Activated CD4-positive, alpha-beta T cell treated with anti-CD3 and anti-CD28 coated beads, Interleukin-2, amount 50 U/mL, for 4 hours (primary cell): ENCODE results near the gene HNF1A.
"Not testable (repeated sequence)": the region's sequence is repeated elsewhere in the genome, so short reads cannot be mapped to it uniquely, and the experiment has no call there.

Experiments
- DNase-seq, 2 experiments: peaks; one replicate each; pipeline ENCODE4 v3.0.0-alpha.2; 2020

Gene HNF1A

DNA sequence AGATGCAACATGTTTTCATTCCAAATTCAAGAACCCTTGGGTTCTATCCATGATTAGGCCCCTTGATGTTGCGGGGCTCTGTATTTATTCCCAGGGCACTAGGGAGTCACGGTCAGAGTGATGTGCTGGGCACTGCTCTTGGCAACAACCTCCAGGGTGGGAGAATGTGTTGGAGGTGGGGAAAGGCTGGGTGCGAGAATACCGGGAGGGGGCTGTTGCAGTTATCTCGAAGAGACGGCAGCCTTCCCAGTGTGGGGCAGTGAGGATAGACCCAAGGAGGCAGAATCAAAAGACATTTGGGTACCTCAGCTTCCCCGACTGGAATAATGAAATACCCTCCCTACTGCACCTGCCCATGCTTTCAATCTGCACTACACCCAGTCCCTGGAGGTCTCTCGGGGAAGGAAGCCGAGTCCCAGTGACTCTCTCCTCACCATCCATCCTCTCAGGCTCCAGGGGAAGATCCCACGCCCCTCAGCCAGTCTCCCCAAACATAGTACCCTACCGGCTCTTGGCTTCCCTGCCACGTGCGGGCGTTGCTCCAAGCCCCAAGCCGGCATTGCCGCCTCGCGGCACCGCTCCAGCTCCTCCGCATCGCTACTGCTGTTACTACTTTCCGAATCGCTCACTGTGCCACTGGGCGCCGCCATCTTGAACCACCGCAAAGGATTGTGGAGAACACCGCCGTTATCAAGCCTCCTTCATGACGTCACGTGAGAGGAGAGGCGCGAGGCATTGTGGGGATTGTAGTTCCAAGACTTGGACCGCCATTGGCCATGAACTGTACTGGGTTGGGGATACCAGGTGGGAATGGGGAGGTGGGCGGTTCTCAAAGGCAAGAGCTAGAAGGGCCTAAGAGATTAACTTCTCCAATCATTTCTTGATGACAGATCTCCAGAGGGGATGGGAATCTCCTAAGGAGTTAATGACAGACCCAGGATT lies 37.8 kb downstream of the HNF1A start, which contains the start of gene C12orf43:
Gene C12orf43, minus strand, starts transcription at position 663 of the 942 bp plus-strand sequence. Its CDS starts 13 bp downstream, at position 650.
- peak; percentile 91 to 93 for DNase-seq

DNA sequence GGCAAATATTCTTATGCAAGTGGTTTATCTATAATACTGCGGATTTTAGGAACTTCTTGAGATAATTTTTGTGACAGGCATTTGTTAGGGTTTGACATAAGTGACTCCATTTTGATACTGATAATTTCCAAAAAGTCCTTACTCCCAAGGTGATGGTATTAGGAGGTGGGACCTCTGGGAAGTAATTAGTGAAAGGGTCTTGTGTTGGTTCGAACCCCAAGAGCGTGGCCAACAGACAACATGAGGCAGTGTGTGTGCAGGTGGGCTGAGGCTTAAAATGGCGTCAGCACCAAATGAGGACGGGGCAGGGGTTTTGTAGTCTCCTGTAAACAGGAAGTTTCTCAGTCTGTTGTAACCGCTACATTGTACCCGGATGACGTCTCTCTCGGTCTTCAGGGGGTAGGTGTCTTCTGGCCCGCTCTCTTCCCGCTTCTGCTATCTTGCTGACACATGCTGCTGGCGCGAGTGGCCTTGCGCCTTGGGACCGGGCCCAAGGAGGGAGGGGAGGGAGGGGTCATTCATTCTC lies 39.7 kb downstream of the HNF1A start:
- no peak for DNase-seq

DNA sequence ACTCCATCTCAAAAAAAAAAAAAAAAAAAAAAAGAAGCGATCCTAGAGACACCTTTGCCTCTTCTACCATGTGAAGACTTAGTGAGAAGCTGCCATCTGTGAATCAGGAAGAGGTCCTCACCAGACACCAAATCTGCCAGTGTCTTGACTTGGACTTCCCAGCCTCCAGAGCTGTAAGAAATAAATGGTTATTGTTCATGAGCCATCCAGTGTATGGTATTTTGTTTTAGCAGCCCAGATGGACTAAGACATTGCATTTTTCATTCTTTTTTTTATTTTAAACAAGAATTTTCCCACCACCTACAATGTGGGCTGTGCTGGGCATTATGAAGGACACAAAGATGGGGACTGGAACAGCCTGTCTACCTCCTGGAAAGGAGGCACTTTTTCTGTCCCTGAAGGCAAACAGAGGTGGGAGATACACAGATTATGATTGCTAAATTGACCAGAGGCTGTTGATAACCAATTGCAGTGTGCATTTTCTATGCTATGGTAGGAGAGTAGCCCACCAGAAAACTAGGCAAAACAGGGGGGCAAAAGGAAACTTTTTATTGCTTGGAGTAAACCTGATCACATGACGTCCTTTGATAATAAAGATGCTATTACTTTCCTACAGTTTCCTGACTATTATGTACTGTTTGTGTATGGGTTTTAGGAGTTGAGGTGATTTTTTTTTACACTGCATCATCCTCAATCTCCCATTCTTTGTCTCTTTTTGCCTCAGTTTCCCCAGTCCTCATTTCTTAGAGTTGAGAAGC lies 40.7 kb downstream of the HNF1A start:
- no peak for DNase-seq

GRCh38 chr12:121021754-121022153 lies 43.4 kb downstream of the HNF1A start:
- DNase-seq: no peak

- DNase-seq: no peak
These were observed 44.4 kb downstream of the HNF1A start for GRCh38 chr12:121022713-121023112.

GRCh38 chr12:121023799-121024198 lies 45.5 kb downstream of the HNF1A start:
- DNase-seq: no peak

DNA sequence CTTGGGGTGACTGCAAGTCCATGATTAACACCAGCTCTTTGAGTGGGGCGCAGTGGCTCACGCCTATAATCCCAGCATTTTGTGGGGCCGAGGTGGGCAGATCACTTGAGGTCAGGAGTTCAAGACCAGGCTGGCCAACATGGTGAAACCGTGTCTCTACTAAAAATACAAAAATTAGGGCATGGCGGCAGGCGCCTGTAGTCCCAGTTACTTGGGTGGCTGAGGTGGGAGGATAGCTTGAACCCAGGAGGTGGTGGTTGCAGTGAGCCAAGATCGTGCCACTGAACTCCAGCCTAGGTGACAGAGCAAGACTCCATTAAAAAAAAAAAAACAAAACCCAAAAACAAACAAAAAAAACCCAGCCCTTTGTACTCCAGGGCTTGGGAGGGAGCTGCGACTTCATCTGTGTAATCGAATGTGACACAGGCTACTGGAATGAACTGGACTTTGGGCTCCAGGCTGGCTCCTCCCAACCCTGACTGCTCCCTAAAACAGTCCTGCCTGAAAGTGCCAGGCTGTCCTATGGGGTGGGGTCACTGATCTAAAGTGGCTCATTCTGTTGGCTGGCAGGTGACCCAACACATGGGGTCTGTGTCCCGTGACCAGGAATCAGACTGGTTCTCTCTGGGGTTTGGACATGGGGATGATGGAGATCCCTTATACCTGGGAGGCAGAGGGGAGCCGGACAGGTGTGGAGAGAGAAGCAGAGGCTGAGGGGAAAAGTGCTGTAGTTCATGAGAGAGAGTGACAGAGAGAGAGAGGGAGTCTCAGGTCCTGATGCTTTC lies 47.3 kb downstream of the HNF1A start:
- no peak for DNase-seq

DNA sequence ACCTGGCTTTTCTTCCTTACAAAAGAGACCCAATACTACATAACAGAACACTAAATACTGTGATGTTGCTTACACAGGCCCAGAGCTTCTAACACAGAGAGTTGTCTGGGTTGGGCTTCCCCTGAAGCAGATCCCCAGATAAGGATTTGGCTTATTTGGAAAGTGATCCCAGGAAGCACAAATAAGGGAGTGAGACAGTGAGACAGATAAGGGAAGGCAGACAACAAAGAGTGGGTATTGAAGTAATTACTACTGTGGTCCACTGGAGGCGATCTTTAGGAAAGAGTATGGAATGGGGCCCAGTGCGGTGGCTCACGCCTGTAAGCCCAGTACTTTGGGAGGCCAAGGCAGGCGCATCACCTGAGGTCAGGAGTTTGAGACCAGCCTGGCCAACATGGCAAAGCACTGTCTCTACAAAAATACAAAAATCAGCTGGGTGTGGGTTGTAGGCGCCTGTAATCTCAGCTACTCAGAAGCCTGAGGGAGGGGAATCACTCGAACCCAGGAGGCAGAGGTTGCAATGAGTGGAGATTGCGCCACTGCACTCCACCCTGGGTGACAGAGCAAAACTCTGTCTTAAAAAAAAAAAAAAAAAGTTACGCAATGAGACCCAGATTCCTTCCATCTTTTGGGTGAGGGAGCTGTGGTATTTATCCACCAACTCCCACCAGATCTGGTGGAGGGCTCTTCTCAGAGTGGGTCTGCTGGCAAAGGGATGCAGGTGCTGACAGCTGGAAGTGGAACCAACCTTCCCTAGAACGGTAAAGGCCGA lies 48.1 kb downstream of the HNF1A start:
- no peak for DNase-seq

DNA sequence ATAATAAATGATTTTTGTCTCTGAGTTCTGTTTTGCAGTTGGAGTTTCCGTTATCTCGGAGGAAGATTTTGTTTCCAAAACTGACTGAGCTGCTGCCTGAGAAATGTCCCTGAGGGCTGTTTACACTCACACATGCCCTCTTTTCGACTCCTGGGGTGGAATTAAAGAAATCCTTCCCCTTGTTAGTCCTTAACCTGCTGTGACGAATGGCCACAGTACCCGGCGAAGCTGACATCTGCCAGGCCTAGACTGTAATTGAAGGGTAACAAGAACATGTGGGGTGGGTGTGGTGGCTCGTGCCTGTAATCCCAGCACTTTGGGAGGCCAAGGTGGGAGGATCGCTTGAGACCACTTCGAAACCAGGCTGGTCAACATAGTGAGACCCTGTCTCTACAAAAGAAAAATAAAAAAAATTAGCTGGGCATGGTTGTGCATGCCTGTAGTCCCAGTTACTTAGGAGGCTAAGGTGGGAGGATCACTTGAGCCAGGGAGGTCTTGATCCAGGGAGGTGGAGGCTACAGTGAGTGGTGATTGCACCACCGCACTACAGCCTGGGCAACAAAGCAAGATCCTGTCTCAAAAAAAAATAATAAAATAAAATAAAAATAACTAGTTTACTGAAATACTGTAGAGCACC lies 52.4 kb downstream of the HNF1A start:
- DNase-seq: no peak

DNA sequence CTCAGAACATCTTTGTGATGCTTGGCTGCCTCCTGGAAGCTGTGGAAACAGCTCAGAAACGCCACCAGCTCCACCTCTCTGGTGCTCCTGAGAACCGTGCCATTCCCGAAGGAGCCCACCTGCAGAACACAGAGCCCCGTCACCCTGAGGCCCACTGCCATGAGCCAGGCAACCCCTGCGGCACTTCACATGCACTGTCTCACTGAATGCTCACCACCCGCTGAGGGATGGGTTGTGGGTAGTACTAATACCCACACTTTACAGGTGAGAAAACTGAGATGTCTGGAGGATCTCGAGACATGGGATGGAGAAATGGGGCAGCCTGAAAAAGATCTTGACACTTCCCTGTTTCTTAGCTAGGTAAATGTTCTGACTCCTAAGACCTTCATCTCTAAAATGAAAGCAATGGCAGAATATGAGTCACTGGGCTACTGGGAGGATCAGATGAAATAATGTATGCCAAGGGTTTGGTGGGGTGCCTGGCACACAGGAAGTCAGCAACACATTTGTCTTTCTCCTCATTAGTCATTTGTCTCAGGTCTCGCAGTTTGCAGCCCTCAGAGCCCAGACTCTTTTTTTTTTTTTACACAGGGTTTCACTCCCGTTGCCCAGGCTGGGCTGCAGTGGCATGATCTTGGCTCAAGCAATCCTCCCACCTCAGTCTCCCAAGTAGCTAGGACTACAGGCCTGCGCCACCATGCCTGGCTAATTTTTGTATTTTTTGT lies 55.4 kb downstream of the HNF1A start:
- peak; percentile 47 to 58 for DNase-seq

- no peak for DNase-seq
These were observed 56.4 kb downstream of the HNF1A start for GRCh38 chr12:121034616-121035305.

DNA sequence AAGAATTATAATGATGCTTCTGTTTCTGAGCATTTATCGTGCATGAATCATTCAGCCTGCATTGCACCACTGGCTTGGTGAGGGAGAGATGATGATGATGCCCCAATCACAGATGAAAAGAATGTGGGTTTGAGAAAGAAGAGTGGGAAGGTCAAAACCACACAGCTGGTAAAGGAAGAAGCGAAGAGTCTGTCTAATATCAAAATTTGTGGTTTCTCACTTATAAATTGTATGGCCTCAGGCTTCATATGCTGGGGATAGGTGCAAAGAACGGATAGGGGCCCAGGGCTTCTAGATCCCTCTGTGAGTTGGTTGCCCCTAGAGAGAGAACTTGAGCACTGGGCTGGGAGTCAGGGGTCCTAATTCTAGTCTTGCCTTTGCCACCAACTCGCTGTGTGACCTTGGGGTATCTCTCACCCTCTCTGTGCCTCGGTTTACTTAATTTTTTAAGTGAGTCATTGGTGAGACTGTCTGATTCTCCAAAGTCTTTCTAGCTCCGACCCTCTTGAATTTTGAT lies 58.5 kb downstream of the HNF1A start:
- peak; percentile 22 to 33 for DNase-seq

GRCh38 chr12:121038861-121039668 lies 60.7 kb downstream of the HNF1A start, which contains the start of gene OASL:
Gene OASL (minus strand): TSS chr12:121039246. CDS start chr12:121038971, 275 bp downstream.
- peak; percentile 36 to 41 for DNase-seq

GRCh38 chr12:121043067-121043466 lies 64.7 kb downstream of the HNF1A start:
- no peak for DNase-seq

- not testable (repeated sequence) for DNase-seq
These were observed 69.1 kb downstream of the HNF1A start for GRCh38 chr12:121047400-121047799.

DNA sequence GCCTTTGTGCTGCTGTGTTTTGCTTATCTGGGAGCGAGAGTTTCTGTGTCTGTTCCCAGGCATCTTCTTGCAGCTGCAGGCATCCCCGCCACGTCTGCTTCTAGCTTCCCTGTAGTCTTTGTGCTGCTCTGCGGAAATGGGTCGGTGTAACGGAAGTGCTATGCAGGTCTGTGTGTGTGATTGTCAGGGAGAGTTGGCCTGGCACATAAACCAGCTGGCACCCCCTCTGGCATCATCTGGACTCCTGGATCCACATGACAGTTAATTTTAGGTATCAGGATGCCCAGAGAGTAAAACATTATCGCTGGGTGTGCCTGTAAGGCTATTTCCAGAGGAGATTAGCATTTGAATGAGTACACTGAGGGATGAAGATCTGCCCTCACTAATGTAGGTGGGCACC lies 70.1 kb downstream of the HNF1A start:
- DNase-seq: no peak

- DNase-seq: no peak
These were observed 72.4 kb downstream of the HNF1A start for GRCh38 chr12:121050725-121051124.
